NT2/D1 (cell line): Measurements from ENCODE around the gene UTP3.
"Not testable (repeated sequence)": the region's sequence is repeated elsewhere in the genome, so short reads cannot be mapped to it uniquely, and the experiment has no call there.

ENCODE experiments used
- DNase-seq: peaks from one replicate; pipeline ENCODE4 v3.0.0-alpha.2; 2011; ENCODE audit warnings: low read depth, low spot score
- H3K27me3 ChIP-seq: 2 replicates; pipeline ENCODE4 v1.6.0; 2011; ENCODE audit warnings: mild to moderate bottlenecking; ENCODE audit not compliant: insufficient read length, insufficient read depth
- H3K36me3 ChIP-seq: 2 replicates; pipeline ENCODE4 v1.6.1; 2011; ENCODE audit warnings: mild to moderate bottlenecking, low read length, mixed read lengths; ENCODE audit not compliant: insufficient read depth, insufficient read length
- H3K4me1 ChIP-seq: 2 replicates; pipeline ENCODE4 v1.5.1; 2011; ENCODE audit not compliant: insufficient read depth, insufficient read length
- H3K4me3 ChIP-seq: 2 replicates; pipeline ENCODE4 v1.5.1; 2011; ENCODE audit warnings: low read depth; ENCODE audit not compliant: insufficient read length
- H3K9ac ChIP-seq: 2 replicates; pipeline ENCODE4 v1.6.0; 2011; ENCODE audit warnings: low read depth; ENCODE audit not compliant: insufficient read length
- H3K9me3 ChIP-seq: 2 replicates; pipeline ENCODE4 v1.5.1; 2011; ENCODE audit warnings: mild to moderate bottlenecking, low read length; ENCODE audit not compliant: insufficient read depth
- SUZ12 ChIP-seq: IDR thresholded peaks from 2 replicates; pipeline ENCODE4 v1.6.1; 2011; ENCODE audit not compliant: insufficient read length, insufficient read depth; ENCODE audit errors: extremely low read depth
- YY1 ChIP-seq: IDR thresholded peaks from 2 replicates; pipeline ENCODE4 v1.6.1; 2011; ENCODE audit not compliant: insufficient read length, insufficient read depth
- ZNF274 ChIP-seq: IDR thresholded peaks from 2 replicates; pipeline ENCODE4 v1.6.1; 2011; ENCODE audit warnings: mild to moderate bottlenecking, low read depth, low read length

Gene UTP3

GRCh38 chr4:70674731-70675130 lies 13.6 kb upstream of the UTP3 start:
- Histone ChIP-seq H3K9ac (no peak overlapping the region), H3K36me3 (no peaks in the 10 kb centered on the region), H3K27me3 (no peaks in the 10 kb centered on the region), H3K4me3 (no peak overlapping the region), H3K4me1 (no peaks in the 10 kb centered on the region), H3K9me3 (no peaks in the 10 kb centered on the region)
- no peak for DNase-seq
- TF ChIP-seq ZNF274 (no peak), SUZ12 (no peak), YY1 (no peak)

DNA sequence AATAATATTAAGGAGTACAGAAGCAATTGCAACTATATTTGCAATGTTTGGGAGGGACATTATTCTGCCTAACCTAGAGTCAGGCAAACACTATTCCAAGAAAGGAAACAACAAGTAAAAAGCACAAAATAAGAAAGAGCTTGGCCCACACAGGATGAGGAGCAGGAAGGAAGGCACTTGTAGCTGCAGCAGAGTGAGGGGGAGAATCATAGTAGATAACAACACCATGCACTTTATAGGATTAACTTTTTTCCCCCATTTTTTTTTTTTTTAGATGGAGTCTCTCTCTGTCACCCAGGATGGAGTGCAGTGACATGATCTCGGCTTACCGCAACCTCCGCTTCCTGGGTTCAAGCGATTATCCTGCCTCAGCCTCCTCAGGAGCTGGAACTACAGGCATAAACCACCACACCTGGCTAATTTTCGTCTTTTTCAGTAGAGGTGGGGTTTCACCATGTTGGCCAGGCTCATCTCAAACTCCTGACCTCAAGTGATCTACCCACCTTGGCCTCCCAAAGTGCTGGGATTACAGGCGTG lies 11.7 kb upstream of the UTP3 start:
- Histone ChIP-seq H3K9ac (no peak overlapping the region), H3K4me3 (no peak overlapping the region), H3K27me3 (no peaks in the 10 kb centered on the region), H3K36me3 (no peaks in the 10 kb centered on the region), H3K4me1 (no peaks in the 10 kb centered on the region), H3K9me3 (no peaks in the 10 kb centered on the region)
- TF ChIP-seq YY1 (no peak), SUZ12 (no peak), ZNF274 (no peak)
- DNase-seq: no peak

GRCh38 chr4:70678383-70678999 lies 9.8 kb upstream of the UTP3 start:
- no peak for DNase-seq
- Histone ChIP-seq H3K27me3 (no peaks in the 10 kb centered on the region), H3K4me1 (no peaks in the 10 kb centered on the region), H3K9me3 (no peaks in the 10 kb centered on the region), H3K36me3 (no peaks in the 10 kb centered on the region), H3K9ac (no peak overlapping the region), H3K4me3 (no peak overlapping the region)
- TF ChIP-seq YY1 (no peak), SUZ12 (no peak), ZNF274 (no peak)

GRCh38 chr4:70680934-70681333 lies 7.4 kb upstream of the UTP3 start:
- Histone ChIP-seq H3K9ac (no peak overlapping the region), H3K9me3 (no peaks in the 10 kb centered on the region), H3K36me3 (no peaks in the 10 kb centered on the region), H3K4me1 (no peaks in the 10 kb centered on the region), H3K4me3 (no peak overlapping the region), H3K27me3 (no peaks in the 10 kb centered on the region)
- TF ChIP-seq ZNF274 (no peak), SUZ12 (no peak), YY1 (no peak)
- DNase-seq: no peak

DNA sequence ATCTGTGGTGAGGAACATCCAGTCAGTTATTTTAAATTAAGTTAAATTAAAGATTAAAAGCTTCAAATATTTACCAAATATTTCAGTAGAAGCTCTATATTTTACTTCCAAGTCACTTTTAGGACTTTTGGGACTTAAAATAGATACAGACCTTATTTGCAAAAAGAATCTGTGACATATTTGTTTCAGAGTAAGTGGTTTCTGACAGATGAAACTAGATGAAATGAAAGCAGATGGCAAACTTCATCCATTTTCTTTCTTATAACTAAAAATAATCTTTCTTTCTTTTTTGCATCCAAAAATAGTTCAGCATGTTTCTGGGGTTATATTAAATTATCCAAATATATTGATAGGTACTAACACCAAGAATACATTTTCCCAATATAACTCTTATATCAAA lies 6.6 kb upstream of the UTP3 start:
- no peak for TF ChIP-seq YY1
- no peak for TF ChIP-seq ZNF274
- TF ChIP-seq SUZ12: no peak
- no peak for DNase-seq
- no peaks in the 10 kb centered on the region for H3K27me3 ChIP-seq
- H3K9ac ChIP-seq: no peak overlapping the region
- no peaks in the 10 kb centered on the region for H3K4me1 ChIP-seq
- H3K4me3 ChIP-seq: no peak overlapping the region
- H3K9me3 ChIP-seq: no peaks in the 10 kb centered on the region
- H3K36me3 ChIP-seq: no peaks in the 10 kb centered on the region

GRCh38 chr4:70682142-70682541 lies 6.2 kb upstream of the UTP3 start:
- H3K9me3 ChIP-seq, DNase-seq, H3K27me3 ChIP-seq, H3K4me1 ChIP-seq, H3K36me3 ChIP-seq, H3K4me3 ChIP-seq, H3K9ac ChIP-seq: not testable (repeated sequence)

- Histone ChIP-seq H3K4me3 (peak overlapping the region; percentile 96), H3K27me3 (no peaks in the 10 kb centered on the region), H3K9me3 (no peaks in the 10 kb centered on the region), H3K4me1 (no peaks in the 10 kb centered on the region), H3K9ac (peak overlapping the region; percentile 92), H3K36me3 (peaks cover 25% of the 10 kb centered on the region)
- no peak for DNase-seq
- TF ChIP-seq YY1 (no peak), ZNF274 (no peak), SUZ12 (no peak)
These were observed 940 bp upstream of the UTP3 start for GRCh38 chr4:70687392-70687791.

- no peaks in the 10 kb centered on the region for H3K4me1 ChIP-seq
- DNase-seq: no peak
- no peaks in the 10 kb centered on the region for H3K27me3 ChIP-seq
- no peaks in the 10 kb centered on the region for H3K9me3 ChIP-seq
- H3K4me3 ChIP-seq: peak overlapping the region; percentile 96
- peak overlapping the region; percentile 97 for H3K9ac ChIP-seq
- peaks cover 25% of the 10 kb centered on the region for H3K36me3 ChIP-seq
- TF ChIP-seq SUZ12 (no peak), ZNF274 (no peak)
These were observed 481 bp downstream of the UTP3 start for GRCh38 chr4:70688795-70689231.
